Fibroblast of mammary gland (primary cell): Measurements from ENCODE around the gene RGL4.

Experiments used
- DNase-seq: peaks from one replicate; pipeline ENCODE4 v3.0.0-alpha.2; 2010; ENCODE audit warnings: low read depth
- H3K4me3 ChIP-seq: 2 replicates; pipeline ENCODE4 v1.5.1; 2011; ENCODE audit warnings: low read depth, mild to moderate bottlenecking, low read length, moderate library complexity; ENCODE audit not compliant: control insufficient read depth
- TF ChIP-seq, protein P1 (sequence below): conservative IDR thresholded peaks from 2 replicates; pipeline ENCODE4 v1.5.1; 2011; ENCODE audit warnings: low read depth, low read length, inconsistent platforms; ENCODE audit not compliant: control insufficient read depth, insufficient read depth

The RGL4 gene

DNA sequence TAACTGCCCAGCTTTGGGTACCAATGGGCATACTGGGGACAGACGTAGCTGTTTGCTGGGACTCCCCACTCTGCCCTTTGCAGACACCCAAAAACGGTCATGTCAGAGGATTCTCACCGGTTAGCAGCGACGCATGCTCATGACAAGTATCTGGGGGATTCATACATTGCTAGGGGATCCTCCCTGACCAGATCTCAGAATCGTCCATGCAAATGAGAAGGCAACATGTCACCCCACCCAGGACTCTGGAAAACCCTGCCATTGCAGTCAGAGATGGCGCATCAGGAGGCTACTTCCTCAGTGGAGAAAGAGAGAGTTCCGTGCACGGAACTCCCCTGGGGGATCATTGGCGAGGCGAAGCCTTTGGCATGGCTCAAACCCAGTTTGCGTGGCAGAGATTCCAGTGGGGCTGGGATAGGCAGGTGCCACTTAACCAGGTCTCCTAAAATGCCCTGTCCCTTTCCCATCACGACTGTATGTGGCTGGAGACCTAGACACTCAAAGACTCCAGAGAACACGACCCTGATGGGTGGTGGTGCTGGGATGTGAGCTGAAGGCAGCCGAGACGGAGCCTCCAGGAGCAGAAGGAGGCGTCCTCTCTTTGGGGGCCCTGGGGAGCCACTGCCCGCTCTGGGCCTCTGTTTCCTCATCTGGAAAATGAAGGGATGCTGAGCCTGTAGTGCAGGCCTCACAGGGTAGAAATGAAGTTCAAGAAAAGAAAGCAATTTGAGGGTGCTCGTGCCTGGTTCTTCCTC lies 4.9 kb downstream of the RGL4 start:
- no peak overlapping the region for H3K4me3 ChIP-seq
- TF ChIP-seq, protein P1, sequence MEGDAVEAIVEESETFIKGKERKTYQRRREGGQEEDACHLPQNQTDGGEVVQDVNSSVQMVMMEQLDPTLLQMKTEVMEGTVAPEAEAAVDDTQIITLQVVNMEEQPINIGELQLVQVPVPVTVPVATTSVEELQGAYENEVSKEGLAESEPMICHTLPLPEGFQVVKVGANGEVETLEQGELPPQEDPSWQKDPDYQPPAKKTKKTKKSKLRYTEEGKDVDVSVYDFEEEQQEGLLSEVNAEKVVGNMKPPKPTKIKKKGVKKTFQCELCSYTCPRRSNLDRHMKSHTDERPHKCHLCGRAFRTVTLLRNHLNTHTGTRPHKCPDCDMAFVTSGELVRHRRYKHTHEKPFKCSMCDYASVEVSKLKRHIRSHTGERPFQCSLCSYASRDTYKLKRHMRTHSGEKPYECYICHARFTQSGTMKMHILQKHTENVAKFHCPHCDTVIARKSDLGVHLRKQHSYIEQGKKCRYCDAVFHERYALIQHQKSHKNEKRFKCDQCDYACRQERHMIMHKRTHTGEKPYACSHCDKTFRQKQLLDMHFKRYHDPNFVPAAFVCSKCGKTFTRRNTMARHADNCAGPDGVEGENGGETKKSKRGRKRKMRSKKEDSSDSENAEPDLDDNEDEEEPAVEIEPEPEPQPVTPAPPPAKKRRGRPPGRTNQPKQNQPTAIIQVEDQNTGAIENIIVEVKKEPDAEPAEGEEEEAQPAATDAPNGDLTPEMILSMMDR = no peak
- no peak for DNase-seq

DNA sequence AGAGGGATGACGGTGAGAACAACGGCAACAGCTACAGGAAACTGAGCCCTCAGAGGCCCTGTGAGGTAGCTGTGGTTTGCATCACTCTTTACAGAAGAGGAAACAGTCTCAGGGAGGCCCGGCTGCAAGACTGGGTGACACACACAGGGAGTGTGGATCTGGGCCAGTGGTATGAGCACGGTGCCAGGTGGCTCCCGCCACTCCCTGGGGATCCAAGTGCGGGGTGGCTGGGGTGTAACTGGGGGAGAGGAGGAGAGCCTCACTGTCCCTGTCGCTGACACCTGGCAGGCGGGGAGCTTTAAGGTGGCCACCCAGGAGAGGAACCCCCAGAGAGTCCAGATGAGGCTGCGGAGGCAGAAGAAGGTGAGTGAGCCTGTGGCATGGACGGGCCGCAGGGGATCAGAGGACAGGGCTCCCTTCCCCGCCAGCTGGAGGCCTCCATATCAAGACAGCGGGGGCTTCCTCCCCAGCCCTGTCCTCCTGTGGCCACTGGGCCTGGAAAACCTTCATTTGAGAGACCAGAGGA lies 5.6 kb downstream of the RGL4 start:
- no peak for DNase-seq
- H3K4me3 ChIP-seq = no peak overlapping the region
- TF ChIP-seq, protein P1 = no peak

DNA sequence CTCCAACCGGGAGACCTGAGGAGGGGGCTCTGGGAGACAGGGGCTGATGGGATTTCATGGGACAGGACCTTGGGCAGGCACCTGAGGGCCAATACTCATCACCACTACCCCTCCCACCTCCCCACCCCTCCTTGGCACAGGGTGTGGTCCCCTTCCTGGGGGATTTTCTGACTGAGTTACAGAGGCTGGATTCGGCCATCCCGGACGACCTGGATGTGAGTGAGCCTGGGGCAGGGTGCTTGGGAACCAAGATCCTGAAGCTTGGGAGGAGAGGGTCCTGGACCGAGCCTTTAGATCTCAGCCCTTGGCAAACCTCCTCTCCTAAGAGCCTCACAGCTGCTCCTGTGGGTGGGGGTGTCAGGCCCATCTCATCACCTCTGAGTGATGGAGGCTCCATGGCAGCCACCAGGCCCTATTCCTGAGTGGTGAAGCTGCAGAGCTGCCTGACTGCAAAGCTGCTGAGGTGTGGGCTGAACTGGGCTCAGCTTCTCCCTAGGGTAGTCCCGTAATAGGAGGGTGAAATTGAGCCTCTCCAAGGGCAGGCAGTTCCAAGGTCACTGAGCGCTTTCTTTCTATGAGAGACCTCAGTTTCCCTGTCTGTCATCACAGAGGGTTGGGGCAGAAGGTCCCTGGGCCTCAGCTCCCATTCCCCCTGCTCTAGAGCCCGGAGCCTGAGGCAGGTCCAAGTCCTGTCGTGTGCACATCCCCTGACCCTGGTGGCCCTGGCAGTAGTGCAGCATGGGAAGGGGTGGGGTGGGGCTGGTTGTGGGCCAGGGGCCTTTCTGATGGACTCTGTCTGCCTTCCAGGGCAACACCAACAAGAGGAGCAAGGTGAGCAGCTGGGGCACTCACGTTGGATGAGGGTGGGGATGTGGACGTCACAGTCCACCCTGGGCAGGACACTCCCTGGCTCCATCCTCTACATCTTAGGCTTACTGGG lies 6.5 kb downstream of the RGL4 start:
- TF ChIP-seq, protein P1 = no peak
- H3K4me3 ChIP-seq = no peak overlapping the region
- no peak for DNase-seq

- TF ChIP-seq, protein P1 = no peak
Measured at GRCh38 chr22:23698094-23698493, 7.3 kb downstream of the RGL4 start.

DNA sequence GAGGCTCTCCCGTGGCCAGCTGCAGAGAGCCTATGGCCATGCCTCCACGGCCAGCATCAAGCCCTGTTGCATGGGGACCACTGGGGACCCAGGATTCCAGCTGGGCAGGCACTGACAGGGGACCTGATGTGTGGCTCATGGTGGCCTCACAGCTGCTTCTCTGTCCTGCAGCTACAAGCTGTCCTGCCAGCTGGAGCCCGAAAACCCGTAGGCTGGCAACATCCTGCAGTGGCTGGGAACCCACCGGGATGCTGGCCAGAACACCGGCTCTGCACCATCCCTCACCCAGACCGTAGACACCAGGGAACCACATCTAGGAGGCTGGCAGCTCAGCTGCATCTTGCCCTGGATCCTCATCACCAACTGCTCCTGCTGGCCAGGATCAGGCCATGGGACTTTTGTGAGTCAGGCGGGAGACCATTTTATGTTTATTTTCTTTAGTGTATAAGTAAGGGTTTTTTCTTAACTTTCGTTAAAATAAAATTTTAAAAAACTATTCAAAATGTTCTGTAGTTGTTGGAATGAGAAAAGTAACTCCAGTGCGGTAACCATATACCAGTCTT lies 7.9 kb downstream of the RGL4 start:
- no peak for DNase-seq
- no peak overlapping the region for H3K4me3 ChIP-seq
- TF ChIP-seq, protein P1 = no peak

More at GRCh38 chr22:23698094-23698493, 7.3 kb downstream of the RGL4 start:
- no peak overlapping the region for H3K4me3 ChIP-seq
- no peak for DNase-seq

GRCh38 chr22:23700706-23701105 lies 9.9 kb downstream of the RGL4 start:
- TF ChIP-seq, protein P1 = no peak
- no peak for DNase-seq
- H3K4me3 ChIP-seq = no peak overlapping the region
